Gastrocnemius medialis (tissue), 4 donors: Measurements from ENCODE around the gene TANGO6. TPM values are rescaled to one million over a fixed set of nuclear protein-coding genes. Genes with fewer than 3 reads are reported as not detected.
"Not testable (repeated sequence)": the region's sequence is repeated elsewhere in the genome, so short reads cannot be mapped to it uniquely, and the experiment has no call there.

Experiments
- ATAC-seq, 2 donors: fragments of 150-250 bp; one replicate each; pipeline ENCODE4 v1.9.1; 2016
- DNase-seq, 2 donors: peaks; one replicate each; pipeline ENCODE4 v3.0.0-alpha.2; 2019
- H3K27ac ChIP-seq, 4 donors: fragments of 200-600 bp; sonication (generic); 1 replicate in 1 of 4; 2 replicates in 3 of 4; pipeline ENCODE4 v1.5.1; 2016 to 2018; ENCODE audit warnings: mild to moderate bottlenecking in 2 of 4, moderate library complexity in 1 of 4
- H3K27me3 ChIP-seq, 3 donors: fragments of 200-600 bp; sonication (generic) in 2 of 3; 1 replicate in 1 of 3; 2 replicates in 2 of 3; pipeline versions ENCODE4 v1.5.1 to v1.6.0; 2016 to 2019; ENCODE audit warnings: mild to moderate bottlenecking in 1 of 3, moderate library complexity in 1 of 3
- H3K36me3 ChIP-seq, 2 donors: fragments of 200-600 bp; sonication (generic) in 1 of 2; one replicate each; pipeline ENCODE4 v1.5.1; 2017 to 2018
- H3K4me1 ChIP-seq, 2 donors: fragments of 200-600 bp; sonication (generic) in 1 of 2; one replicate each; pipeline ENCODE4 v1.5.1; 2016 to 2017; ENCODE audit warnings: mild to moderate bottlenecking in 2 of 2
- H3K4me3 ChIP-seq, 4 donors: fragments of 200-600 bp; sonication (generic) in 3 of 4; 1 replicate in 1 of 4; 2 replicates in 3 of 4; pipeline ENCODE4 v1.5.1; 2016 to 2019; ENCODE audit warnings: mild to moderate bottlenecking in 2 of 4
- H3K9me3 ChIP-seq, 3 donors: fragments of 200-600 bp; sonication (generic) in 2 of 3; 1 replicate in 1 of 3; 2 replicates in 2 of 3; pipeline ENCODE4 v1.5.1; 2016 to 2019
- CTCF ChIP-seq, 5 experiments: fragments of 450-650 bp in 3 of 5; fragments of 200-600 bp in 2 of 5; sonication (generic) in 2 of 5; IDR thresholded peaks in 4 of 5; conservative IDR thresholded peaks in 1 of 5; 1 replicate in 4 of 5; 2 replicates in 1 of 5; pipeline ENCODE4 v1.5.1; 2016 to 2019; ENCODE audit warnings: antibody characterized with exemption in 5 of 5, mild to moderate bottlenecking in 3 of 5, moderate library complexity in 3 of 5
- POLR2A ChIP-seq, 2 donors: fragments of 450-650 bp; IDR thresholded peaks; one replicate each; pipeline ENCODE4 v1.6.1; 2017; ENCODE audit warnings: antibody characterized with exemption in 2 of 2, mild to moderate bottlenecking in 2 of 2, moderate library complexity in 2 of 2
- in situ Hi-C, 4 donors: fragments of 200-750 bp; cut with MboI; loops; one replicate each; pipeline versions ENCODE4 v1.15.0 to v1.8.0; 2017; ENCODE audit warnings: low sequenced_read_pairs in 4 of 4
- intact Hi-C: fragments of 100-400 bp; cut with DNase I; formaldehyde crosslinking; loops from one replicate; pipeline ENCODE4 v1.15.1; 2023; ENCODE audit warnings: low total_unique reads
- total RNA-seq, 4 donors: library from RNA; depleted of rRNA; stranded (reverse); fragments of >200 nt; gene quantifications; one replicate each; pipeline versions ENCODE4 v1.1.0 to v1.2.3, GENCODE V29; 2016

Gene TANGO6
- total RNA-seq, 4 donors from 2014 or later = 13.6 to 20.0 (median 17.8) TPM

- intact Hi-C loops = no loop called here
- Histone ChIP-seq H3K4me3 (no peak overlapping the region), H3K9me3 (no peaks in the 10 kb centered on the region), H3K27me3 (no peaks in the 10 kb centered on the region), H3K4me1 (peaks cover 24 to 28% of the 10 kb centered on the region in 2 donors), H3K27ac (peak overlapping the region in 1 of 4 donors; percentile 41), H3K36me3 (peaks cover 0 to 39% of the 10 kb centered on the region in 2 donors)
- DNase-seq (no peak), ATAC-seq (no peak)
- TF ChIP-seq CTCF (IDR thresholded peaks at IDR 0.05 in 4 of 5, conservative IDR thresholded peaks at IDR 0.05 in 1 of 5) (no peak), POLR2A (IDR thresholded peaks at IDR 0.05) (no peak)
- in situ Hi-C loops = loop anchor here in 2 of 4 donors (25.0 kb wide), 1 partner anchor 582 kb away; the partner anchor contains the start of gene ZFP90 (in 2 of the 2)
Observed at GRCh38 chr16:69119536-69119935, 276.2 kb downstream of the TANGO6 start.

GRCh38 chr16:69120096-69120664, 276.8 kb downstream of the TANGO6 start:
- intact Hi-C loops = no loop called here
- no peaks in the 10 kb centered on the region for H3K27me3 ChIP-seq
- in situ Hi-C loops = loop anchor here (5.0 to 25.0 kb wide), 4 partner anchors 215 to 595 kb away; partner anchors contain the start of gene ZFP90 (in 2 of the 4)
- H3K9me3 ChIP-seq = no peaks in the 10 kb centered on the region
- no peak overlapping the region for H3K27ac ChIP-seq
- H3K36me3 ChIP-seq = peaks cover 0 to 38% of the 10 kb centered on the region in 2 donors
- DNase-seq = no peak
- no peak overlapping the region for H3K4me3 ChIP-seq
- no peak for ATAC-seq
- H3K4me1 ChIP-seq = peaks cover 24 to 28% of the 10 kb centered on the region in 2 donors
- TF ChIP-seq CTCF (IDR thresholded peaks at IDR 0.05 in 4 of 5, conservative IDR thresholded peaks at IDR 0.05 in 1 of 5) = no peak
- TF ChIP-seq POLR2A (IDR thresholded peaks at IDR 0.05) = no peak

GRCh38 chr16:69123910-69124309, 280.6 kb downstream of the TANGO6 start:
- Histone ChIP-seq H3K4me3 (no peak overlapping the region), H3K4me1 (peaks cover 6 to 7% of the 10 kb centered on the region in 2 donors), H3K9me3 (no peaks in the 10 kb centered on the region), H3K27ac (no peak overlapping the region), H3K27me3 (no peaks in the 10 kb centered on the region), H3K36me3 (peaks cover 0 to 26% of the 10 kb centered on the region in 2 donors)
- peak in 1 of 2 donors; percentile 62 for ATAC-seq
- TF ChIP-seq POLR2A (IDR thresholded peaks at IDR 0.05) (no peak), CTCF (IDR thresholded peaks at IDR 0.05 in 4 of 5, conservative IDR thresholded peaks at IDR 0.05 in 1 of 5) (peak; percentile 41 to 69 (median 65))
- DNase-seq = no peak
- intact Hi-C loops = loop anchor here (2.0 kb wide), 2 partner anchors 221 to 275 kb away; no protein-coding TSS in a partner anchor
- in situ Hi-C loops = loop anchor here (5.0 to 25.0 kb wide), 4 partner anchors 219 to 599 kb away; partner anchors contain the start of gene ZFP90 (in 2 of the 4)

- in situ Hi-C loops = loop anchor here (5.0 to 25.0 kb wide), 4 partner anchors 220 to 600 kb away; partner anchors contain the start of gene ZFP90 (in 2 of the 4)
Observed at GRCh38 chr16:69124406-69124805, 281.1 kb downstream of the TANGO6 start.

GRCh38 chr16:69124961-69125360, 281.6 kb downstream of the TANGO6 start:
- in situ Hi-C loops (loop anchor here (5.0 to 25.0 kb wide), 4 partner anchors 220 to 600 kb away; partner anchors contain the start of gene ZFP90 (in 2 of the 4)), intact Hi-C loops (loop anchor here (2.0 kb wide), 2 partner anchors 222 to 276 kb away; no protein-coding TSS in a partner anchor)
- H3K4me1 ChIP-seq, ATAC-seq, DNase-seq, H3K4me3 ChIP-seq, H3K27ac ChIP-seq, H3K9me3 ChIP-seq, H3K27me3 ChIP-seq: not testable (repeated sequence)
- peaks cover 0 to 16% of the 10 kb centered on the region in 2 donors for H3K36me3 ChIP-seq

More at GRCh38 chr16:69124406-69124805, 281.1 kb downstream of the TANGO6 start:
- H3K4me1 ChIP-seq, H3K9me3 ChIP-seq, ATAC-seq, DNase-seq, H3K27ac ChIP-seq, H3K4me3 ChIP-seq, H3K27me3 ChIP-seq: not testable (repeated sequence)
- H3K36me3 ChIP-seq = peaks cover 0 to 21% of the 10 kb centered on the region in 2 donors
- intact Hi-C loops = loop anchor here (2.0 kb wide), 2 partner anchors 222 to 276 kb away; no protein-coding TSS in a partner anchor
